IMR-90 (cell line): ENCODE measurements around the gene KCNA10.

ENCODE experiments used
- CEBPB ChIP-seq: IDR thresholded peaks from 2 replicates; pipeline ENCODE4 v1.6.1; 2012; ENCODE audit warnings: low read depth, low read length, improper control_type of control experiment
- CHD1 ChIP-seq: IDR thresholded peaks from 2 replicates; pipeline ENCODE4 v1.6.1; 2012; ENCODE audit warnings: low read depth, low read length, improper control_type of control experiment
- CTCF ChIP-seq: conservative IDR thresholded peaks from 2 replicates; pipeline ENCODE4 v1.5.1; 2012; ENCODE audit warnings: mild to moderate bottlenecking, low read depth, low read length, improper control_type of control experiment
- ELK1 ChIP-seq: fragments of 150-350 bp; IDR thresholded peaks from 2 replicates; pipeline ENCODE4 v1.6.1; 2016; ENCODE audit warnings: low read depth, mild to moderate bottlenecking, low read length, moderate library complexity, borderline replicate concordance
- FOS ChIP-seq: fragments of 150-350 bp; IDR thresholded peaks from 2 replicates; pipeline ENCODE4 v1.6.1; 2016; ENCODE audit warnings: low read depth, low read length
- MAFK ChIP-seq: IDR thresholded peaks from 2 replicates; pipeline ENCODE4 v1.6.1; 2012; ENCODE audit warnings: low read depth, low read length, improper control_type of control experiment
- MXI1 ChIP-seq: IDR thresholded peaks from 2 replicates; pipeline ENCODE4 v1.6.1; 2012; ENCODE audit warnings: low read depth, mild to moderate bottlenecking, low read length, moderate library complexity, borderline replicate concordance
- NFE2L2 ChIP-seq: fragments of 150-350 bp; IDR thresholded peaks from 2 replicates; pipeline ENCODE4 v1.6.1; 2016; ENCODE audit warnings: low read depth, mild to moderate bottlenecking, low read length
- POLR2A ChIP-seq: IDR thresholded peaks from 2 replicates; pipeline ENCODE4 v1.6.1; 2012; ENCODE audit warnings: mild to moderate bottlenecking, low read depth, low read length
- RAD21 ChIP-seq: IDR thresholded peaks from 2 replicates; pipeline ENCODE4 v1.6.1; 2012; ENCODE audit warnings: low read length, improper control_type of control experiment
- RCOR1 ChIP-seq: IDR thresholded peaks from 2 replicates; pipeline ENCODE4 v1.6.1; 2012; ENCODE audit warnings: mild to moderate bottlenecking, low read length, improper control_type of control experiment; ENCODE audit not compliant: insufficient replicate concordance
- RFX5 ChIP-seq: IDR thresholded peaks from 2 replicates; pipeline ENCODE4 v1.8.0; 2012; ENCODE audit warnings: low read depth, mild to moderate bottlenecking, low read length, moderate library complexity
- SMC3 ChIP-seq: fragments of 150-350 bp; IDR thresholded peaks from 2 replicates; pipeline ENCODE4 v1.6.1; 2016; ENCODE audit warnings: low read depth, mild to moderate bottlenecking, antibody characterized with exemption, low read length, moderate library complexity
- USF2 ChIP-seq: fragments of 150-350 bp; IDR thresholded peaks from 2 replicates; pipeline ENCODE4 v1.6.1; 2017; ENCODE audit warnings: mild to moderate bottlenecking, antibody characterized with exemption, low read length, low read depth

- TF ChIP-seq CTCF (no peak), MXI1 (no peak), POLR2A (no peak), SMC3 (no peak), MAFK (no peak), RCOR1 (no peak), CEBPB (no peak), RFX5 (no peak), USF2 (no peak), ELK1 (no peak), RAD21 (no peak), FOS (no peak), CHD1 (no peak), NFE2L2 (no peak)
Observed at GRCh38 chr1:110489406-110489805, 29.6 kb downstream of the KCNA10 start.
